Measurements from ENCODE around the gene TRAPPC1. TPM values are rescaled to one million over a fixed set of nuclear protein-coding genes. Genes with fewer than 3 reads are reported as not detected.
"Not testable (repeated sequence)": the region's sequence is repeated elsewhere in the genome, so short reads cannot be mapped to it uniquely, and the experiment has no call there.

The TRAPPC1 gene
- 100 to 1,000 TPM; 131 to 171 (median 162) TPM for polyA plus RNA-seq (ENCODE audit: insufficient read length in 3 of 3)

GRCh38 chr17:7931709-7932482 is at the start of gene TRAPPC1, which contains the start of gene CNTROB:
TSS of gene TRAPPC1 (minus strand) at chr17:7931946. CDS start at chr17:7931829, 117 bp downstream.
TSS of gene CNTROB (plus strand) at chr17:7932206. CDS start at chr17:7933080, 874 bp downstream.
- DNase-seq (ENCODE audit: low read depth in 3 of 3, low spot score in 2 of 3): peak; percentile 97 to 98 (median 98)

GRCh38 chr17:7977805-7978204 is 46.1 kb upstream of the TRAPPC1 start:
- no peak for DNase-seq (ENCODE audit: low read depth in 3 of 3, low spot score in 2 of 3)

GRCh38 chr17:7977039-7977438 is 45.3 kb upstream of the TRAPPC1 start:
- no peak for DNase-seq (ENCODE audit: low read depth in 3 of 3, low spot score in 2 of 3)

DNA sequence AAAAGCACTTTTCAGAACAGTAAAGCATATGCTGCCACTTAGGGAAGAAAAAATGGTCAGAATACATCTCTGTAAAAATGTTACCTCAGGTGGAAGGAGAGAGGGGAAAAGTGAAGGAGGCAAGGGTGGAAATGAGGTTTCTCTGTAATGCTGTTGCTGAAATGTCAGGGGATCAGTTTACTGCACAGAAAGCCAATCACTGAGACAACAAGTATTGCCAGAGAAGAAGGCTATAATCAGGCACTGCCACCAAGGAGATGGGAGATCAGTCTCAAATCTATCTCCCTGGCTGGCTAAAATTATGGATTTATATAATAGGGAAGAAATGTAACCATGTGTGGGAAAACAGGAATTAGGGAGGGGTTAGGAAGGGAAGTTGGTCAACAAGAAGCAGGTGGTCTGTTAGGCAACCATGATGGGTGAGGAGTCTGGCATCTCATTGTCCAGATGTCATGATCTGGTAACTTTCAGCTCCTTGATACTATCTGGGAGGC is 42.9 kb upstream of the TRAPPC1 start:
- DNase-seq (ENCODE audit: low read depth in 3 of 3, low spot score in 2 of 3): no peak

- no peak for DNase-seq (ENCODE audit: low read depth in 3 of 3, low spot score in 2 of 3)
These were observed 40.5 kb upstream of the TRAPPC1 start for GRCh38 chr17:7972131-7972785.

DNA sequence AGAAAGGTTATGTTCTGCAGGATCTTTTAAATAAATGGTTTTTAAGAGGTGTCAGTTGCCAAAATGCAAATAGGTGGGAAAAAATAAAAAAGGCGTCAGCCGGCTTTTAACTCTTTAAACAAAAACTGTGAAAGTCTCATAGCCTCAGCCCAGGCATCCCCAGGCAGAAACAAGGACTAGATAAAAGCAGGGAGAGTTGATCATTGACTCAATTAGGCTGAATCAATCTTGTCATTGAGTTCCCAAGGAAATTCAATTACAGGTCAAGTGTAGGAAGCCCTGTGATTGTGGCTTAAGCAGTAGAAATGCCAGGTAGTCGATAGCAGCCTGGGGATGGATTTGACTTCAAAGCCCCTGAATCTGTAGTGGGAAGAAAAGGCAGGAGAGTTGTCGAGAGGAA is 39.9 kb upstream of the TRAPPC1 start:
- DNase-seq (ENCODE audit: low read depth in 3 of 3, low spot score in 2 of 3): no peak

DNA sequence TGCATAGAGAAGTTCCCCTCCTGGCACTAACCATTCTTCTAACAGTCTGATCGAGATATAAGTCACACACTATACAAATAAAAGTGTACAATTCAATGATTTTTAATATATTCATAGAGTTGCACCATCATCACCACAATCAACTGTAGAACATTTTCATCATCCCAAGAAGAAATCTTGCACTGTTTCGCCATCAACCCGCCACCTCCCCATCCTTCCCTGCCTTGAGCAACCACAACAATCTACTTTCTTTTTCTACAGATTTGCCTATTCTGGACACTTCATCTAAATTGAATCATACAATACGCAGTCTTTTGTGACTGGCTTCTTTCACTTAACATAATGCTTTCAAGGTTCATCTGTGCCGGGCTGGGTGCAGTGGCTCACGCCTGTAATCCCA is 37.7 kb upstream of the TRAPPC1 start:
- DNase-seq (ENCODE audit: low read depth in 3 of 3, low spot score in 2 of 3): no peak

GRCh38 chr17:7967751-7968150 is 36.0 kb upstream of the TRAPPC1 start:
- no peak for DNase-seq (ENCODE audit: low read depth in 3 of 3, low spot score in 2 of 3)

GRCh38 chr17:7961421-7961820 is 29.7 kb upstream of the TRAPPC1 start:
- DNase-seq (ENCODE audit: low read depth in 3 of 3, low spot score in 2 of 3): no peak

- no peak for DNase-seq (ENCODE audit: low read depth in 3 of 3, low spot score in 2 of 3)
These were observed 27.9 kb upstream of the TRAPPC1 start for GRCh38 chr17:7959503-7960253.

GRCh38 chr17:7956228-7956965 is 24.7 kb upstream of the TRAPPC1 start:
- DNase-seq (ENCODE audit: low read depth in 3 of 3, low spot score in 2 of 3): peak in 1 of 3 donors; percentile 4

- no peak for DNase-seq (ENCODE audit: low read depth in 3 of 3, low spot score in 2 of 3)
These were observed 23.9 kb upstream of the TRAPPC1 start for GRCh38 chr17:7955414-7956227.

GRCh38 chr17:7953266-7953665 is 21.5 kb upstream of the TRAPPC1 start:
- DNase-seq (ENCODE audit: low read depth in 3 of 3, low spot score in 2 of 3): not testable (repeated sequence)

DNA sequence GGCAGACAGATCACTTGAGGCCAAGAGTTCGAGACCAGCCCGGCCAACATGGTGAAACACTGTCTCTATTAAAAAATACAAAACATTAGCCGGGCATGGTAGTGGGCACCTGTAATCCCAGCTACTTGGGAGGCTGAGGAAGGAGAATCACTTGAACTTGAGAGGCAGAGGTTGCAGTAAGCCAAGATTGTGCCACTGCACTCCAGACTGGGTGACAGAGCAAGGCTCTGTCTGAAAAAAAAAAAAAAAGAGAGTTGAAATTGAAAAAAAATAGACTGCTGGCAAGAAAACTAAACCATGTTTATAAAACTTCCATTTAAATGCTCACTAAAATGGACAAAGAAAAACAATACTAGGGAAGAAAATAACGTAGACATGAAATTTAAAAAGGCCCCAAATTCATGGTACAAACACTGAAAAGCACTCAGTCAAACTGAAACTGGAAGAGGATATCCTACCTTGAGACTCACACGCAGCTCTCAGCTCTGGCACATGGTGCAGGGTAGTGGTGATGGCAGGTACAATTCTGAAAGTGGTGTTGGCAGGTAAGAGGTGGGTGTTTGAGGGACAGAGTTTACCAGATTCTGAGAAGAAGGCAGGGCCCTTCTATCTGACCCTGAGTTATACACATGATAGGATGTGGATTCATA is 19.5 kb upstream of the TRAPPC1 start:
- DNase-seq (ENCODE audit: low read depth in 3 of 3, low spot score in 2 of 3): no peak

- no peak for DNase-seq (ENCODE audit: low read depth in 3 of 3, low spot score in 2 of 3)
These were observed 18.8 kb upstream of the TRAPPC1 start for GRCh38 chr17:7950578-7950977.

GRCh38 chr17:7947651-7948050 is 15.9 kb upstream of the TRAPPC1 start:
- DNase-seq (ENCODE audit: low read depth in 3 of 3, low spot score in 2 of 3): no peak

- no peak for DNase-seq (ENCODE audit: low read depth in 3 of 3, low spot score in 2 of 3)
These were observed 14.7 kb upstream of the TRAPPC1 start for GRCh38 chr17:7946441-7946840.

- DNase-seq (ENCODE audit: low read depth in 3 of 3, low spot score in 2 of 3): no peak
These were observed 13.9 kb upstream of the TRAPPC1 start for GRCh38 chr17:7945651-7946050.

GRCh38 chr17:7944326-7944725 is 12.6 kb upstream of the TRAPPC1 start:
- DNase-seq (ENCODE audit: low read depth in 3 of 3, low spot score in 2 of 3): no peak

Measured in right renal cortex interstitium (tissue), 3 donors.